ENCODE data around the gene SMO.

- TF ChIP-seq CTCF (IDR thresholded peaks at IDR 0.05) (no peak), POLR2AphosphoS5 (IDR thresholded peaks at IDR 0.05) (no peak)
Measured at GRCh38 chr7:129212596-129212995, 24.2 kb downstream of the SMO start.
